Measurements from ENCODE around the gene OR2AG1.
A peak's percentile ranks its signal among the peaks of the same experiment; 100 is the strongest.

OR2AG1 gene

GRCh38 chr11:6782720-6783119 is at the start of gene OR2AG1:
Gene OR2AG1 (plus strand): TSS chr11:6783020. CDS start chr11:6785038, 2,018 bp downstream.
- DNase-seq: no peak

DNA sequence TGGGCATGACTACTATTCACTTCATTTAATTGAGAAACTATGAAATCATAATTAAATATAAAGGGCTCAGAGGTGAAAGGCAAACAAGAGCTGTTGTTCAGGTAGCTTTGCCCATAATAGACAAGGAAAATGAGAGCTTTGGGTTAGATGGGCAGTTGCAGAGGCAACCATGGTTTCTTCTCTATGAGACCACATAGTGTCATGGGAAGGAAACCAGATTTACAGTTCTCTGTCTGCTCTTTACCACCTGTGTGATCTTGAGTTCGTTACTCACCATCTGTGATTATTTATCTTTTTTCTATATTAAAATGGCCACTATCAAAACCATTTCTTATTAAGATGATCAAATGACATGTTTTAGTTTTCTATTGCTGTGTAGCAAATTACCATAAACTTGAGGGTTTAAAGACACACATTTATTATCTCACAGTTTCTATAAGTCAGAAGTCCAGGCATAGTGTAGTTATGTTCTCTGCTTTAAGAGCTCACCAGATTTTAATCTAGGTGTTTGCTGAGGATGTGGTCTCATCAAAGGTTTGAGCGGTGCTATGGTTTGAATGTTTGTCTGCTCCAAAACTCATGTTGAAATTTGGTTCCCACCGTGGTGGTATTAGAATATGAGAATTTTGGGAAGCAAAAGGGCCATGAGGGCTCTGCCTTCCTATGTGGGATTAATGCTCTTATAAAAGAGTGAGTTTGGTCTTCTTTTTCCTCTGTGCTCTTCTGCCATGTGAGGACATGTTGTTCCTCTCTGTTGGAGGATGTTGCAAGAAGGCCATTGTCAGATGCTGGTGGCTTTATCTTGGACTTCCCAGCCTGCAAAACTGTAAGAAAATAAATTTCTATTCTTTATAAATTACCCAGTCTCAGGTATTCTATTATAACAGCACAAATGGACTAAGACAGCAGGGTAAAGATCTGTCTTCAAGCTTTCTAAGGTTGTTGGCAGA is 49.2 kb upstream of the OR2AG1 start:
- DNase-seq: no peak

DNA sequence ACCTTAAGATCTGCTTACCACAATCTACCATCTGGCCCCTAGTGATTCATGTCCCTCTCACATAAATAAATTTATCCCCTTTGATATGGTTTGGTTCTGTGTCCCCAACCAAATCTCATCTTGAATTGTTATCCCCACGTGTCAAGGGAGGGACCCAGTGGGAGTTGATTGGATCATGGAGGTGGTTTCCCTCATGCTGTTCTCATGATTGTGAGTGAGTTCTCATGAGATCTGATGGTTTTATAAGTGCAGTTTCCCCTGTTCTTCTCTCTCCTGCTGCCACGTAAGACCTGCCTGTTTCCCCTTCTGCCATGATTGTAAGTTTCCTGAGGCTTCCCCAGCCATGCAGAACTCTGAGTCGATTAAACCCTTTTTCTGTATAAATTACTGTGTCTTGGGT is 48.2 kb upstream of the OR2AG1 start:
- DNase-seq: no peak

DNA sequence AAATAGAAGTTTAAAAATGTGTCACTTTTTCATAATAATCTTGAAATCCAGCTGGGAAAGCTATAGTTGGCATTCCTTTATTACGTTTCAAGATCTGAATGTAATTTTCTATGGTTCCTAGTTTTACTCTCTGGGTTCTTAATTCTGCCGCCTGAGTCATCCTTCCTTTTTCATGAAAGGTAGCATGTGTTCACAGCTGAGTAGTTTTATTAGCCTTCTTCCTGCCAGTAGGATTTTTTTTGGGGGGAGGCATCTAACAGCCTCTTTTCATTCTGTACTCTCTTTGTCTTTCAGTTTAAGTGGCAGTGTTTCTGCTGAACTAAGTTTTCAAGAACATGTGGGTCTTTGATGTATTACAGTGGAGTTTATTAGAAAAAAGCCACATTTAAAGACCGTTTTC is 47.5 kb upstream of the OR2AG1 start:
- no peak for DNase-seq

GRCh38 chr11:6736495-6737121 is 46.2 kb upstream of the OR2AG1 start:
- no peak for DNase-seq

GRCh38 chr11:6737872-6738466 is 44.9 kb upstream of the OR2AG1 start:
- no peak for DNase-seq

DNA sequence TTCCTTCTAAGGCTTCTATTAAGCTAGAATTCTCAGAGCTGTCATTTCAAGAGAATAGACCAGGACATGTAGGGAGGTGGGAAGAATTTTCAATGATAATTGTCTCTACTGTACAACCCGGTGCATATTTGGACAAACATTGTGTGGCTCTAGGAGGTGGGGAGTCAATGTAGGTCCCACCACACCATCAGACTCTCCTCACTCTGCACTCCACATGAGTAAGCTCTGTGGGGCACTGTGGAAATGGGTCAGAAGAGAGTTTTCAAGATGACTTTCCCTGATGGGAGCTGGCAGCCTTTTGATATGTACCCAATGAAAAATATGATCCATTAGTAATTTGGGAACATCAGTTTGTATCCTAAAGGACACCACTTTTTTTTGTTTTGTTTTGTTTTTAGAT is 44.2 kb upstream of the OR2AG1 start:
- DNase-seq: no peak

DNA sequence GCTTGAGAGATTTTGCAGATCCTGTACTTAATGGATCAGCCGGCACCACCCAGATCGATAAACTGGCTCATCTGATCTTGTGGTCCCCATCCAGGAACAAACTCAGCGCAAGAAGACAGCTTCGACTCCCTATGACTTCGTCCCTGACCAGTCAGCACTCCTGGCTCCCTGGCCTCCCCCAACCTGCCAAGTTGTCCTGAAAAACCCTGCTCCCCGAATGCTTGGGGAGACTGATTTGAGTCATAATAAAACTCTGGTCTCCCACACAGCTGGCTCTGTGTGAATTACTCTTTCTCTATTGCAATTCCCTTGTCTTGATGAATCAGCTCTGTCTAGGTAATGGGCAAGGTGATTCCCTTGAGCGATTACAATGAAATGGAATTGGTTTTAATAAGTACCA is 40.6 kb upstream of the OR2AG1 start:
- DNase-seq: no peak

DNA sequence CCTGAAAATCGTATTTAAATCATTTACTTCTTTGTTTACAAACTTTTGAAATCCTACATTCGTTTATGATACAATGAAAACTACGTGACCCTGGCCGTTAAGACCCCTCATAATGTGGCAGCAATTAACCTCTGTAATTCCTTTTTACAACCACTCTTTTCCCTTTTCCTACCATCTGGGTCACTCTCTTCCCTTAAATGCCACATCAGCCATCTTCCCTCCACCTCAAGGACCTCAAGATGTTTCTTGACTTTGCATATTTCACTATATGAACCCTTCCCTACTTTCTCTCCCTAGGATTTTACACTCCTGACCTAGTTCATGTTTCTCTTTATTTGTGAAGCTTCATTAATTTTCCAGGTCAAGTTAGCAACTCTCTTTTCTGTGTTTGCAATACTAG is 37.8 kb upstream of the OR2AG1 start:
- no peak for DNase-seq

DNA sequence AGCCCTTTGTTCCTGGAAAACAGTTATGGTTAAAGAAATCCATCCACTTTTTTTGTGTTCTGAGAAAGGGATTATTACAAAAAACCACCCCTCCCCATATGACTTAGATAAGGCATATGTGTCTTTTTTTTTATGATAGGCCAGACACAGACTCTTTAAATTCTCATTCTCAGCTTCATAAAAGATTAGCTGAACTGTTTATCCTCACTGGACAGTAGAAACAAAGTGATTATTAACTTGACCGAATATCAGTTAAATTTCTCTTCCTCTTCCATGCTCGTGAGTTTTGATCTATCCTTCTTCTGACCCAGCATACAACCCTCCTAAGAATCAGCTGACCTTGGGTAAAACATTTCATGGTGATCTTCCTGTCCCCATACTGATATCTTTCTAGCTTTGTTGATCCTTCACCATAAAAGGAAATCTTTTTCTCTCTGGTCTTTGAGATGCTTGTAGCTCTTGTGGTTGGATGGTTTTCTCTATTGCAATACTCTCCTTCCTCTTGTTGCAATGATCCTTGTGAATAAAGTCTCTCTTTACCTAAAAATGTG is 37.3 kb upstream of the OR2AG1 start:
- DNase-seq: no peak

DNA sequence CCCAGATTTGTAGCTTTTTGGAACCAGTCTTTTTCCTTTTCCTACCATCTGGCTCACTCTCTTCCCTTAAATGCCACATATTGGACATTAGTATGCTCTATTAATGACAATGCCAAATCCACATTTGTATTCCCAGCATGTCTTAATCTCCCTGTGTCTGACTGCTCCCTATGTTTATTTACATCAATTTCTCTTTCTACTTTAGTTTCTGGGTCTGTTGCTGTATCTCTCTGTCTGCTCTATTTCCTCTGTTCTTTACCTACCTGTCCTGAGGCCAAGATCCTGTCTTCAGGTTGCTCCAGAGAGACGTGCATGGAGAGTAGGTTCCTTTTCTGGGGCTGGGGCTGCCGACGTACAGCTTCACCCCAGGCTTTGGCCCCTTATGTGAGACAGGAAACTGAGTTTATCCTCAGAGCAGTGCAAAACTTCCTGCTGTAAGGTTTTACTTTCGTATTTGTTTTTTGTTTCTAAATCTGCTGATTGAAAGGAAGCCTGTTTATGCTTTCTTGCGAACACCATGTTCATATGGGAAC is 36.7 kb upstream of the OR2AG1 start:
- no peak for DNase-seq

DNA sequence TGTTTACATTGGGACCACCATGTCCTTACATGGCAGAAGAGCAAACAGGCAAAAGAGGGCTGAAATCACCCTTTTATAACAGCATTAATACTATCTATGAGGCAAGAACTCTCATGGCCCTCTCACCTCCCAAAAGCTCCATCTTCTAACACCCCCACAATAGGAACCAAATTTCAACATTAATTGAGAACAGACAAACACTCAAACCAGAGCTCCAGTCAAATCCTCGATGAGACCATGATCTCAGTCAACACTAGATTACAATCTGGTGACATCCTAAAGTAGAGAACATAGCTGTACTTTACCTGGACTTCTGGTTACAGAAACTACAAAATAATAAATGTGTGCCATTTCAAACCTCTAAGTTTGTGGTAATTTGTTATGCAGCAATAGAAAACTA is 36.2 kb upstream of the OR2AG1 start:
- no peak for DNase-seq

- no peak for DNase-seq
These were observed 35.6 kb upstream of the OR2AG1 start for GRCh38 chr11:6747097-6747668.

- DNase-seq: no peak
These were observed 27.4 kb upstream of the OR2AG1 start for GRCh38 chr11:6755303-6755952.

GRCh38 chr11:6755953-6756347 is 26.9 kb upstream of the OR2AG1 start:
- DNase-seq: no peak

DNA sequence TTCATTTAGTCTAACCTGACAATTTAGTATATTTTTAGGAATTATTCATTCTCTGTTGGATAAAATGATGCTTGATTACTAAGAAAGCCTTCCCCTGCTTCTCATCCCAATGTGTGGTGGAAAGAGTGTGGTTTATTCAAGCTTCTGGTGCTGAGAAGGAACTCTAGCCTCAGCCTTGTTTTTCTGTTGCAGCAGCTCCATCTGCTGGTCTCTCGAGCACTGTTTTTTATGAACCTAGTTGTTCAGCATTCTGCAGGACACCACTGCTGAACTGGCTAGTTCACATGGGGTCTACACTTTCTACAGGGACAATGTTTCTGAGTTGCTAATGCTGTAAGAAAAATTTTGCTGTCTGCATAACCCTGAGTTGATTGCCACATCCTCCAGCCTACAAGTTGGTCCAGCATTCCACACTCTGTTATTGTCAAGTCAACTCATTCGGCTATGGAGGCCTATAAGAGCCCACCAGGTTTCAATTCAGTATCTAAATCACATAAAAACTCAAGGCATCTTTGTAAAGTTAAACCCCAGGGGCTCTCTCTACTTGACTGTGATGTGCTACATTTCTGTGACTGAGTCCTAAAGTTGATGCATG is 25.4 kb upstream of the OR2AG1 start:
- no peak for DNase-seq

DNA sequence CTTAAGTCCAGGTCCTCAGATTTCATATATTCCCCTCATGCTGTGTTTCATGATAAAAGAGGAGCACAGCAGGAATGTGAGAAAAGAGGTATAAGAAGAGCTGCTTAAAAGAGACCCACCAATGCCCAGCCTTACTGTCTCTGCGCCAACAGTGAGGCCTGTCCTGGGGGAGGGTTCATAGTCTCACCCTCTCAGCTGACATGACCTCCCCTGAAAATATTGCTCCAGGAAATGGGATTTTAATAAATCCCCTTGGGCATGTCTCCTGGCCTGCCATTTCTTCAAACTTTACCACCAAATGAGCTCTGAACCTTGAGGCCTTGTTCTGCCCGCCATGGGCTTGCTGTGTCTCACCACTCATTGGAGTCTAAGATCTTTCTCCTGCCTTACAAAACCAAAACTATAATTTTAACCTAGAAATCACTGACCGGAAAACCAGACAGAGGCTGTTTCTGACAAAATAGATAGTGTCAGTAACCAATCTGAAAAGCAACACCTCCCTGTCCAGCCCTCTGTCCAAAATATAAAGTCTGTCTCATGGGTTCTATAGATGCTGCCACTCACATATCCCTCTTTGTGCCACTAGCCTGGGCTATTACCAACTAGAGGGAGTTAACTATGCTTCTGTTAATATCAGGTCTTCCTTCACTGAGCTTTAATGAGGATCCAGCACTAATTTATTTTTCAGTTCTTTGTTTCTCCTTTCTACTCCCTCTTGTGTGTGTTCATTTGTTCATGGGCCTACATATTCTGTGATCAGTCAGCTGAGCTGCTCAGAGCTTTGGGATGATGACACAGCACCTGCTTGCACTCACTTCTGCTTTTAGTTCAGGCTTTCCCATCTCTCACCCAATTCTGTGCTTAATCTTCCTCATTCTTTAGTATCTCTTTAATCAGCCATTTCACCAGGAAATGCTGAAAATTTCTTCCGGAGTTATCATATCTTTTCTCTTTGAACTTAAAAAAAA is 10.6 kb upstream of the OR2AG1 start, which contains the start of gene OR2AG2:
Gene OR2AG2, minus strand, starts transcription at position 51 of the 968 bp plus-strand sequence. CDS start 3,019 bp downstream, outside the sequence.
- peak; percentile 31 for DNase-seq

GRCh38 chr11:6778518-6778917 is 4.3 kb upstream of the OR2AG1 start:
- no peak for DNase-seq

DNA sequence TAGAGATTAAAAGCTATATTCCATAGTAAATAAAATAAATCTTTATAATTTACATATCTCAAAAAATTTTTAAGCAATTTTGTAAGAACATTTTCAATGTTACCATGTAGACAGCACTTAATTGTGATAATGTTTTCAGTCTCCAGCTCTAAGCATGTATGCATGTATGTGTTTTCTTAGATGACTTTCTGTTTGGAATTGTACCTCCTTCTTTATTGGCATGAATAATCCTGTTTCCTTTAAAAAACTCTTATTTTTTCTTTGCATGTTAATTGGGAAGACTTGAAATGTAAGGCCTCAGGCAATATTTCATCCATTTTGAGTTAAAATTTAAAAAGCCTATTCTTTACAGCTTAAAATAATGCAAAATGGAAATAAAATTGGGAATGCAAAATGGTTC is 2.0 kb upstream of the OR2AG1 start:
- DNase-seq: no peak

DNA sequence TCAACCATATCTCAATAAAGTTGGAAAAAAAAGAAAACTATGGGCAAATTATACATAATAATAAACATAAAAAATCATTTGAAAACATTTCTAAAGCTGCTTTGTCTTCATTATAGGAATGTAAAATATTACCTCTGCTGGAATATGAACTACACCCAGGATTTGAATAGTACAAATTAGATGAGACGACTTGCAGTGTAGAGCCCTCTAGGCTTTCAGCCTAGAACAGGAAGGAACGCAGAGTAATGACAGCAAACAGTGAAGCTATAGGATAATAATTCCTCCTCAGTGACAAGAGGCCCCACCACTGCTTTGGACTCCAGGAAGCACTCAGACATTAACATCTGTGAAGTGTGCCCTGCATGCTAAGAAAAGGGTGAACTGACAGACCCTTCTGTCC is 7.7 kb downstream of the OR2AG1 start:
- DNase-seq: no peak

DNA sequence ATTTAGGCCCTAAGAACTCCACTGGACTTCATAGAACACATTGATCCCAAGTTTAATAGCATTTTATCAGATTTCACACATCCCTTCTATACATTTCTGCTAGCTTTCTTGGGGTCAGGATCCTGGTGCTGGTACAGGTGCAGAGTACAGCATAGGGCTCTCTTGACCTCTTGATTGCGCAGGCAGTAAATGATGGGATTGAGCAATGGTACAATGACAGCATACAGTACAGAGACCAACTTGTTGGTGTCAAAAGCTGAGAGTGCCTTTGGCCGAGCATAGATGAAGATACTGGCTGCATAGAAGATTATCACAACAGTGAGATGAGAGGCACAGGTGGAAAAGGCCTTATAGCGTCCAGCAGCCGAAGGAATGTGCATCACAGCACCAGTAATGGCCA is 11.8 kb downstream of the OR2AG1 start:
- DNase-seq: no peak

All from GF-D8 (cell line).